ENCODE results near the gene FHL2. TPM values are rescaled to one million over a fixed set of nuclear protein-coding genes. Genes with fewer than 3 reads are reported as not detected.
"Not testable (repeated sequence)": the region's sequence is repeated elsewhere in the genome, so short reads cannot be mapped to it uniquely, and the experiment has no call there.

Gene FHL2
- total RNA-seq, 2 donors from 2014 or later, result 2.6 to 3.0 TPM

DNA sequence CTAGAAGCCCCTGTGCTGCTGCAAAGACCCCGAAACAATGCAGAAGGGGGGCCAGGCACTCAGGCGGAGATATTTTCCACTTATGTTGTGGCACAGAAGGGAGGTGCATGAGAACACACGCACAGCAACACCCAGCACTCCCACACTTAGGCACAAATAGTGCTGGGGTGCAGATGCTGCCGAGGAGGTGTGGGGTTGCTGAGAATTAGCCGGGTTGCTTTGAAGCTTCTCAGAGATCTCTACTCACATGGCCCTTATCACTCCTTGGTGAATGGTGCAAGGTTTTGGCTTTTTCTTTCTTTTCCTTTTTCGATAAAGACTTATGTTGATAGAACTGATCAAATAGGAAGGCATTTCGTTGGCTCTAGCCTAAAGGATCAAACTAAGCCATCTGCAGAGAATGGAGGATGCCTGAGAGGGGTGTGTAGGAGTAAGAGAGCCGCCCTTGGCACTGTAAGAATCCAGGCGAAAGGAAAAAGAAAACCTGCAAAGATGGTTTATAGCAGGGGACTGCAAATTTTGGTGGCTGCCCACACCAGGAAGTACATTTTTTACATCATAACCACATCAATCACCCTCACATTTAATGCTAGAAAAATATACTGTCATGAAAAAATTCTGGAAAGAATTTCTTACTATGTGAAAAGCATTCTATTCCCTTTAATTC is 27.9 kb upstream of the FHL2 start:
- DNase-seq (ENCODE audit: low spot score in 2 of 2) (no peak), ATAC-seq (peak; percentile 36 to 43)
- H3K9me3 Mint-ChIP-seq, result peaks cover 0 to 4% of the 10 kb centered on the region in 2 donors

DNA sequence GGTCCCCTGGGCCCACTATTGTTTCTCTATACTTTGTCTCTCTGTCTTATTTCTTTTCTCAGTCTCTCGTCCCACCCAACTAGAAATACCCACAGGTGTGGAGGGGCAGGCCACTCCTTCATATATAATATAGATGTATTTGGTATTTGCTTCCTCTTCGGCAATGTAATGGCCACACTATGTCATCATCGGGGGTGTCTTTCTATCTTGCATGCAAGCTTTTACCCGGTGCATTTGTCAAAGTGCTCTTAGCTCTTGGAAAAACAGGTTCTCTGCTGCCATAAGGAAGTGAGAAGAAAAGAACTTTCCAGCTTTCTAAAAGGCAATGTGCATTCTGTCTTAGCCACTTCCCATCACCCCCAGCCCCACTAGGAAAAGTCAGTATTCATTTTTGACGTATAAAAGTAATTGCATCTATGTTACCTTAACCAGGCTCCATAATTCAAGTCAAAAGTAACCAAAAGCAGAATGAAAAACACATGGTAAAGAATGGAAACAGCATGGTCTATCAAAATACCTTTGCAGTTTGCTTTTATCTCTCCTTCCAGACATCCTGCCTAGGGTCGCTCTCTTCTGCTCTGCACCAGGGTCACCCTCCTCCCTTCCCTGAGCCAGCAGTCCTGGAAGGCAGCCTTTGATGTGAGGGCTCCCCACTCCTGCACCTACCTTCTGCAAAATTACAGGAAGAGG is 27.2 kb upstream of the FHL2 start:
- Mint-ChIP-seq H3K27ac (no peak overlapping the region), H3K9me3 (peaks cover 0 to 4% of the 10 kb centered on the region in 2 donors), H3K36me3 (peaks cover 0 to 10% of the 10 kb centered on the region in 2 donors)
- no peak for DNase-seq (ENCODE audit: low spot score in 2 of 2)
- no peak for ATAC-seq

More for the DNA sequence above, 27.9 kb upstream of the FHL2 start:
- Mint-ChIP-seq H3K36me3 (peaks cover 0 to 10% of the 10 kb centered on the region in 2 donors), H3K27ac (no peak overlapping the region)

DNA sequence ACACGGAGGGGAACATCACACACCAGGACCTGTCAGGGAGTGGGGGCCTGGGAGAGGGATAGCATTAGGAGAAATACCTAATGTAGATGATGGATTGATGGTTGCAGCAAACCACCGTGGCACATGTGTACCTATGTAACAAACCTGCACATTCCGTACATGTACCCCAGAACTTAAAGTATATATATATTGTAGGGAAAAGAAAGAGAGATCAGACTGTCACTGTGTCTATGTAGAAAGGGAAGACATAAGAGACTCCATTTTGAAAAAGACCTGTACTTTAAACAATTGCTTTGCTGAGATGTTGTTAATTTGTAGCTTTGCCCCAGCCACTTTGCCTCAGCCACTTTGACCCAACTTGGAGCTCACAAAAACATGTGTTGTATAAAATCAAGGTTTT is 26.0 kb upstream of the FHL2 start:
- ATAC-seq, H3K27ac Mint-ChIP-seq: not testable (repeated sequence)
- H3K9me3 Mint-ChIP-seq, result peaks cover 3 to 11% of the 10 kb centered on the region in 2 donors

DNA sequence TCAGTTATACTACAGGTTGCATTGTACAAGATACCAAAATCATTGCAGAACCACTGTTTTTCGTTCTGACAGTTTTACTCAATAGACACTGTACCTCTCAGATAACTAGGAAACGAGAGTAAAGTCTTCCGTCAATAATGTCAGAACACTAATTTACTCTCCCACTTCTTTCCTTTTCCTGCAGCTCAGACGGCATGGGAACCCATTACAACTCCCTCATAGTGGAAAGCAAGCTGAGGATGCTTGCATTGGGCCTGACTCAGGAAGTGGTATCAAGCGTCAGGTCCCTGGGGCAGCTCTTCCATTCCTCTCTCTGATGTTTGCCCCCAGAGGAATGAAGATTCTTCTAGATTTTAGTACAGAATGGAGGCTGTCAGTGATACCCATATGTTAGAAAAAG is 23.9 kb upstream of the FHL2 start:
- ATAC-seq, result no peak
- Mint-ChIP-seq H3K27ac (no peak overlapping the region), H3K9me3 (peaks cover 3 to 11% of the 10 kb centered on the region in 2 donors), H3K36me3 (peaks cover 7 to 10% of the 10 kb centered on the region in 2 donors)
- DNase-seq (ENCODE audit: low spot score in 2 of 2), result no peak

More for the DNA sequence above, 26.0 kb upstream of the FHL2 start:
- DNase-seq (ENCODE audit: low spot score in 2 of 2); H3K36me3 Mint-ChIP-seq: not testable (repeated sequence)

DNA sequence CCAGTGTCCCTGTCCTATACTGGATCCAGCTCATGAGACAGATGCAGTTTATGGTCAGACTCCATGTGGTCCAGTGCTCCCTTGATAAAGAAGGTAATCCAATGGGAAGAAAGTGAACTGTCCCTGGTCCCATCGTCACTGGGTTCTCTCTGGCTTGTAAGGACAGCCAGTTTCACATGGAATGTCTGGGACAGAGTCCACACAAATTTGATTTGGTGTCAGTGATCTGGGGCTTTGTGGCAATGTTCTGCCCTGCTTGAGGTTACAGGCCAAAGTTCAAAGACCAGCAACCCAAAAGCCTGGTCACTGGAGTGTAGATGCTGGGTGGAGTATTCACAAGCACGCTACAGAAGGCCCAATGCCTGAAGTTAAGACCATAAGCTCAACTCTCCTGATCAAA is 22.2 kb upstream of the FHL2 start:
- Mint-ChIP-seq H3K27ac (no peak overlapping the region), H3K36me3 (peaks cover 7 to 10% of the 10 kb centered on the region in 2 donors), H3K9me3 (peaks cover 3 to 11% of the 10 kb centered on the region in 2 donors)
- no peak for ATAC-seq
- DNase-seq (ENCODE audit: low spot score in 2 of 2), result no peak

DNA sequence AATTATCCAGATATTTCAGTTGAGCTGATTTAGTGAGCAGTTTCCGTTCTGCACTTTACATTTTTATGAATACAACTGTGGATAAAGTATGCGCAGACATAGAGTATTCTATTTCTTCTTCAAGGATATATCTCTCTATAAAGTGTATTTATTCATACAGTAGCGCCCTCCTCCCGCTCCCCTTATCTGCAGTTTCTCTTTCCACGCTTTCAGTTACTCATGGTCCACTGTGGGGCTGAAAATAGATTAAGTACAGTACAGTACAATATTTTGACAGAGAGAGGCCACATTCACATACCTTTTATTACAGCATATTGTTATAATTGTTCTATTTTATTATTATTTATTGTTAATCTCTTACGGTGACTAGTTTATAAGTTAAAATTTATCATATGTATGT is 19.7 kb upstream of the FHL2 start:
- Mint-ChIP-seq H3K9me3 (peaks cover 3 to 9% of the 10 kb centered on the region in 2 donors), H3K36me3 (peaks cover 7 to 8% of the 10 kb centered on the region in 2 donors), H3K27ac (no peak overlapping the region)
- ATAC-seq, result no peak
- DNase-seq (ENCODE audit: low spot score in 2 of 2), result no peak

DNA sequence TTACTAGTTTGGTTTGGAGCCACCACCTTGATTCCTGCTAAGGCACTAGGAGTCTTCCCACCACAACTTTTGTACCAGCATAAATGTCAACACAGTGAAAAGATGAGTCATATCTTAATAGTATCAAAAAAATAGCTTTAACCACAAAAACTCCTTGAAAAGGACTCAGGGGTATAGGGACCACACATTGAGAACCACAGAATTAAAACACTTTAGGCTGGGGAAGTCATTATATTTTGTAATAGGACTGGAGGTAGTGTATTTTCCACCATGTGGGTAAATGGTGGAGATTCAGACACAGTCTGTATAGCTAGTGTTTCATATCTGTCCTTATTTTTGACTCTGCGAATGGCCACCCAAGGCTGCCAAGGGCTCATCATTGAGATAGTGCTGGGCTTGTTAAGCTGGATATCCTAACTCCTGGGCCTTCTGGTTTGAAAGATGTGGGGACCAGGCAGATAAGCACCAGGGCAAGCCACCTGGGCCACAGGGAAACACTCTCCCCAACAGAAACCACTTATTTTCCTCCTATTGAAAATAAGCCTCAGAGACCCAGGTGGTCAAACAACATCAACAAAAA is 19.1 kb upstream of the FHL2 start:
- DNase-seq (ENCODE audit: low spot score in 2 of 2) (no peak), ATAC-seq (peak; percentile 48 to 77)
- Mint-ChIP-seq H3K9me3 (peaks cover 3 to 7% of the 10 kb centered on the region in 2 donors), H3K27ac (no peak overlapping the region), H3K36me3 (peaks cover 2 to 7% of the 10 kb centered on the region in 2 donors)

DNA sequence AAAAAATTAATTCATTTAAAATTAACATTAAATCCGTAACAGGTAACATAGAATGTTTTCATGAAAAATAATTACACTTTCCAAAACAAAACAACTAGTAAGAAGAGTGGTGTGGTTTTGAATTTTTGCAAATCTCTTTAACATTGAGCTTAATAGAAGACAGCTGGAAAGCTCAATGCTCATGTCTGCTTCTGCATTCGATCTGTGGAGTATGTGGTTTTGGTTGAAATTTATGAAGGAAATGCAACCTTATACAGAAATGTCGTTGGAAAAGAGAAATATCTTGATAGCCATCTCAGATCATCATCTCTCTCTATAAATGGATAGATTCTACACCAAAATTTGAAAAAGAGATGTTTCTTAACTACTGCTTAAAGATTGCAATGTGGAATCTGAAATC is 17.3 kb upstream of the FHL2 start:
- Mint-ChIP-seq H3K9me3 (peaks cover 3 to 7% of the 10 kb centered on the region in 2 donors), H3K36me3 (peaks cover 0 to 7% of the 10 kb centered on the region in 2 donors), H3K27ac (no peak overlapping the region)
- no peak for DNase-seq (ENCODE audit: low spot score in 2 of 2)
- ATAC-seq, result no peak

DNA sequence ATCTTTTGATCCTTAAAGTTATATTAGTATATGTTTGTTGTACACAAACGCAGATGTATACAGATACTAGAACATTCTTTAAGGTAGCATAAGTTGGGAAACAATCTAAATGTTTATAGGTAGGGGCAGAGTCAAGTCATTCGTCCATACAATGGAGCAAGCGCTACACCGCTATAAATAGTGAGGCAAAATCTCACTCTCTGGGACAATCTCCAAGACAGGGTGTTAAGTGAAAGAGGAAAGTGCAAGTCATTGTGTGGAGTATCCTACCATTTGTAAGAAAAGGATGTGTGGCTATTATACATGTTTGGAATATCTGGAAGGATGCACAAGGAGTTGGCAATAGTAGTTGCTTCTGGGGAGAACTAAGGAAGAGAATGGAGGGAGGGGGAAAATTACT is 16.2 kb upstream of the FHL2 start:
- ATAC-seq (no peak), DNase-seq (ENCODE audit: low spot score in 2 of 2) (no peak)
- Mint-ChIP-seq H3K9me3 (no peaks in the 10 kb centered on the region), H3K36me3 (peaks cover 0 to 1% of the 10 kb centered on the region in 2 donors), H3K27ac (no peak overlapping the region)

DNA sequence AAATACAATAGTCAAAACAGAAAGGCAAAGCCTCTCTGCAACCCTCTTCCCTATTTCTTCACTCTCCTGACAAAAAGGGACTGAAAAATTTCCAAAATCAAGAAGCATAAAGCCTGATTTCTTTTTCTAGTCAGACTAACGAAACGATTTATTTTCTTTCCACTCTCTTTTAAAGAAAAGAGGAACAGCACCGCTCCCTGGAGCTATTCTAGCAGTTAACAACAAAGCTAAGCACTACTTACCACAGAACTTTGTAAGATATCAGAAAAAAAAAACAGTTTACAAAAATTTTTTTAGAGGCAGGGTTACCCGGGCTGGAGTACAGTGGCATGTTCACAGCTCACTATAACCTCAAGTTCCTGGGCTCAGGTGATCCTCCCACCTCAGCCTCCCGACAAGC is 14.4 kb upstream of the FHL2 start:
- no peak for ATAC-seq
- DNase-seq (ENCODE audit: low spot score in 2 of 2), result no peak
- Mint-ChIP-seq H3K9me3 (no peaks in the 10 kb centered on the region), H3K27ac (no peak overlapping the region), H3K36me3 (no peaks in the 10 kb centered on the region)

DNA sequence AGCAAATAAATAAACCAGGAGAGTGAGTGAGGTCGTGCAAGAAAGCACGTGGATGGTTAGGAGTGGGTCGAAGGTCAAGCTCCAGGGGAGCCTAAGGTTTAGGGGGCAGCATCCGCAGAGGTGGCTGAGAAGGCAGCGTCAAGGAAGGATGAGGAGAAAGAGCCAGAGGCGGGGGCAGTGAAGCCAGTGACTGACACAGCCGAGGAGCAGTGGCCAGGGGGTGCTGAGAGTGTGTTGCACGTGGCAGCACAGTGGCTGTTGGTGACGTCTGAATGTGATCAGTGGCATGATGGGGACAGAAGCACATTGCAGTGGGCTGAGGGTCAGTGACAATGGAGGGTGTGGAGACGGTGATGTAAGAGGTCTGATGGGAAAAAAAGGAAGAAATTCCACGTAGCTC is 13.7 kb upstream of the FHL2 start:
- no peak for ATAC-seq
- Mint-ChIP-seq H3K36me3 (no peaks in the 10 kb centered on the region), H3K27ac (no peak overlapping the region), H3K9me3 (no peaks in the 10 kb centered on the region)
- no peak for DNase-seq (ENCODE audit: low spot score in 2 of 2)

DNA sequence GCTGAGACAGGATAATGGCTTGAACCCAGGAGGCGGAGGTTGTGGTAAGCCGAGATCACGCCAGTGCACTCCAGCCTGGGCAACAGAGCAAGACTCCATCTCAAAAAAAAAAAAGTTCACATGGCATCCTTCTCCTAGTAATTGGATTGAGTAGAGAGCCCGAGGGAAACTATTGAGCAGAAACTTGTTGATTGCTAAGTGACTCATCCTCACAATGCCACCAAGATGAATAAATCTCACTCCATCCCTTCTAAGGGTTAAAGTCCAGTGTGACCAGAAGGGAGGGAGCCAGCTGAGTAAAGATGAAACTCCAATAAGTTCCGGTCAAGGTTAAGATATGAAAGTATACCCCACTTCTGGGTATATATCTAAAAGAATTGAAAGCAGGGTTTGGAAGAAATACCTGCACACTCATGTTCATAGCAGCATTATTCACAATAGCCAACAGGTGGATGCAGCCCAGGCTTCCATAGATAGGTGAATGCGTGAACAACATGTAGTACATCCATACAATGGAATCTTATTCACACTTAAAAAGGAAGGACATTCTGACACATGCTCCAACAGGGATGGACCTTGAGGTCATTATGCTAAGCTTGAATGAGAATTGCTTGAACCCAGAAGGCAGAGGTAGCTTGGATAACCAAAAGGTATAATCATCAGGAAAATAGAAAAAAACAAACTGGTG is 13.0 kb upstream of the FHL2 start:
- Mint-ChIP-seq H3K27ac (no peak overlapping the region), H3K9me3 (no peaks in the 10 kb centered on the region), H3K36me3 (no peaks in the 10 kb centered on the region)
- no peak for DNase-seq (ENCODE audit: low spot score in 2 of 2)
- ATAC-seq, result no peak

DNA sequence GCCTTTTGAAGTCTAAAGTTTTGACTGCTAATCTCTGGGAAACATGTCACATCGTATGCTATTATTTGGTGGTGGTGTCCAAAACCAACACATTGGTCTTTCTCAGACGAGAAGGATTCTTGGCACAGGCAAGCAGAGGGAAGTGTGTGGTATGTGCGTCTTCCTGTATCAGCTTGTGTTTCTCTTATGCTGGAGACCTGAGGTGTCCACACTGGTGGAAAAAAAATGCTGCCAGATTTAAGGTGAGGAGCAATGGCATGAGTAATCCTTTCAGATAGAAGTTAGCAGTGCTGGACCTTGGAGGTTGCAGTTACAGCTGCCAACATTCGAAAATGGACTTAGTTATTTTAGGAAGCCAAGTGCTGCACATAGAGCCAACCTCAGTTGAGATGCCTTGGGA is 11.7 kb upstream of the FHL2 start:
- no peak overlapping the region for H3K27ac Mint-ChIP-seq
- DNase-seq (ENCODE audit: low spot score in 2 of 2) (no peak), ATAC-seq (no peak)
- H3K9me3 Mint-ChIP-seq, result no peaks in the 10 kb centered on the region
- no peaks in the 10 kb centered on the region for H3K36me3 Mint-ChIP-seq

DNA sequence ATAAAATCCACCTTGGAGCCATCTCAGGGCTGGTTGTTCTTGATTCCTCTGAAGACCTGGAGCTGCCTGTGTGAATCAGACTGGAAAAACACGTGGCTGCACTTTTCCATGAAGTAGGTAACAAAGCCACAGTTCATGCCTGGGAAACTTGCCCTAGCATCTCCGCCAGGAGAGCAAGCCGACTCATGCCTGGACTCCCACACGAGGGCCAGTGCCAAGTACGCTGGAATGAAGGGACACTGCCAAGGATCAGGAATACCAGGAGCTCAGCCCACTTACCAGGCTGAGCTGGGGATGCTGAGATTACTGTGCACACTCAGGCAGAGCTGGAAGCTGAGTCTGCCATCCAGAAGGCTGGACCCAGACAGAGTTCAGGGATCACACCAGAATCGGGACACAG is 10.9 kb upstream of the FHL2 start:
- no peaks in the 10 kb centered on the region for H3K36me3 Mint-ChIP-seq
- ATAC-seq (no peak), DNase-seq (ENCODE audit: low spot score in 2 of 2) (no peak)
- H3K9me3 Mint-ChIP-seq, result no peaks in the 10 kb centered on the region
- no peak overlapping the region for H3K27ac Mint-ChIP-seq

DNA sequence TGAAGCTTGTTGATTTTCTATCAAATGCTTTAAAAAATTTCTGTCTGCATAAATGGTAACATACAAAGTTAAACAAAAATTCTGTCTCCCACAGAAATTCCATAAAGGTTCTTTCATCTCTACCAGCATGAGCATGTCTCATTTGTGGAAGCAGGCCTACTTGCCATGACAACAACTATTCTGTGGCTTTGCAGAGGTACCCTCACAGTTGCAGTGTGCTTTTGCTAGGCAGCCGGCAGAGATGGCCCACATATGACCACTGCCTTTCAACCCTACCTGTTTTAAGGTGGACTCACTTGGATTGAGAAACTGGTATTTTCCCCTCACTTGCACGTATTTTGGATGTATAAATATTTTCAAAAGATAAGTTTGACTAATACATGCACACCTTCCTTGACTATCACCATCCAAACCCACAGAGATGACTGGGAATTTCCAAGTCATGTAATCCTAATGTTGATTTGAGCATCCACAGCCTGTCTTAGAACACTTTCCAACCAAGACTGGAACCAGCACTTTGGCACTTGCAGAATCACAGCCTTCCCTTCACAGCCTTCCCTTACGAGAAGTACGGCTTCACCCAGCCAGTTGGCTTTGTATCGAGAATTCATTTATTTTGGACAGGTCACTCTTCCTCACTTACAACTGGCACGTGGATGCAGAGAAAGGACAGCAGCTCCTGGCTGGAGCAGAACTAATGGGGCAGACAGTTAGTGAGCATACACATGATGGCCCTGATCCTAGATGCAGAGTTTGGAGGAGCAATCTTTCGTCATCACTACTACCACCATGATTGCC is 9.3 kb upstream of the FHL2 start:
- Mint-ChIP-seq H3K27ac (no peak overlapping the region), H3K9me3 (no peaks in the 10 kb centered on the region)
- ATAC-seq, result no peak

DNA sequence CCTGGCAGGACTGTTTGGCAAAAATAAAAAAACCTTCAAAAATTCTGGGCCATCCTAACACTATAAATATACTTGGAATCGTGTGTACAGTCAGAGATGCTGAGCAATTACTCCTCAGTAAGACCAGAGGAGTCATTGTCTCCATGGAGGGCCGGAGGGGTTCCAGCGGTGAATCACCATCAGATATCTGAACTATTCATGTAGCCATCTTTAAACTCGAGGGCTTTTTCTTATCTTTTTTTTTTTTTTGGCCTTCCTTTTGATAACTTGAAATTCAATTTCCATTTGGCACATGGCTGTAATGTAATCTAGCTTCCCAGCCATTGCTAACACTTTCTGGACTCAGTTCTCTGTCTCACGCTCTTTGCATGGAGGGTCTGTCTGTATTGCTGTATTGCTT is 7.4 kb upstream of the FHL2 start:
- DNase-seq (ENCODE audit: low spot score in 2 of 2) (no peak), ATAC-seq (no peak)
- H3K9me3 Mint-ChIP-seq, result no peaks in the 10 kb centered on the region
- no peak overlapping the region for H3K27ac Mint-ChIP-seq
- no peaks in the 10 kb centered on the region for H3K36me3 Mint-ChIP-seq

More for the DNA sequence above, 9.3 kb upstream of the FHL2 start:
- no peaks in the 10 kb centered on the region for H3K36me3 Mint-ChIP-seq
- DNase-seq (ENCODE audit: low spot score in 2 of 2), result no peak

Data from activated naive CD4-positive, alpha-beta T cell treated with anti-CD3 and anti-CD28 coated beads, Interleukin-2, amount 50 U/mL, for 72 hours (primary cell).